ENCODE results near the gene GRIK3. TPM values are rescaled to one million over a fixed set of nuclear protein-coding genes. Genes with fewer than 3 reads are reported as not detected.

The GRIK3 gene
- polyA plus RNA-seq, 6 donors from 2014 or later, result 0.16 TPM; not detected in 5

GRCh38 chr1:36803868-36804570 is 230.3 kb downstream of the GRIK3 start:
- no peak for ATAC-seq (ENCODE audit: low read depth in 2 of 2)
- H3K9me3 Mint-ChIP-seq, result peaks cover 0 to 4% (median 0%) of the 10 kb centered on the region in 7 donors
- no peak overlapping the region for H3K27ac Mint-ChIP-seq
- H3K36me3 Mint-ChIP-seq, result no peaks in the 10 kb centered on the region
- H3K4me1 Mint-ChIP-seq, result no peaks in the 10 kb centered on the region
- no peak overlapping the region for H3K4me3 Mint-ChIP-seq
- no peak for DNase-seq
- H3K27me3 Mint-ChIP-seq, result peaks cover 6 to 10% (median 7%) of the 10 kb centered on the region in 3 donors

- ATAC-seq (ENCODE audit: low read depth in 2 of 2), result no peak
- H3K27ac Mint-ChIP-seq, result no peak overlapping the region
- H3K27me3 Mint-ChIP-seq, result peaks cover 5 to 10% (median 6%) of the 10 kb centered on the region in 3 donors
- no peak overlapping the region for H3K4me3 Mint-ChIP-seq
- peaks cover 0 to 4% (median 0%) of the 10 kb centered on the region in 7 donors for H3K9me3 Mint-ChIP-seq
- no peaks in the 10 kb centered on the region for H3K36me3 Mint-ChIP-seq
- no peaks in the 10 kb centered on the region for H3K4me1 Mint-ChIP-seq
- DNase-seq, result no peak
Measured at GRCh38 chr1:36802018-36802417, 232.3 kb downstream of the GRIK3 start.

- Mint-ChIP-seq H3K27me3 (peaks cover 0 to 5% (median 2%) of the 10 kb centered on the region in 3 donors), H3K27ac (no peak overlapping the region), H3K9me3 (peaks cover 0 to 3% (median 0%) of the 10 kb centered on the region in 7 donors), H3K4me1 (no peaks in the 10 kb centered on the region), H3K36me3 (peaks cover 0 to 8% of the 10 kb centered on the region in 2 donors), H3K4me3 (no peak overlapping the region)
- ATAC-seq (ENCODE audit: low read depth in 2 of 2) (no peak), DNase-seq (no peak)
Measured at GRCh38 chr1:36797761-36798160, 236.6 kb downstream of the GRIK3 start.

GRCh38 chr1:36796733-36797132 is 237.6 kb downstream of the GRIK3 start:
- no peak overlapping the region for H3K4me3 Mint-ChIP-seq
- H3K4me1 Mint-ChIP-seq, result no peaks in the 10 kb centered on the region
- ATAC-seq (ENCODE audit: low read depth in 2 of 2), result no peak
- peaks cover 0 to 3% (median 0%) of the 10 kb centered on the region in 7 donors for H3K9me3 Mint-ChIP-seq
- H3K27ac Mint-ChIP-seq, result no peak overlapping the region
- peaks cover 3 to 5% (median 4%) of the 10 kb centered on the region in 3 donors for H3K27me3 Mint-ChIP-seq
- peaks cover 0 to 8% of the 10 kb centered on the region in 2 donors for H3K36me3 Mint-ChIP-seq
- no peak for DNase-seq

DNA sequence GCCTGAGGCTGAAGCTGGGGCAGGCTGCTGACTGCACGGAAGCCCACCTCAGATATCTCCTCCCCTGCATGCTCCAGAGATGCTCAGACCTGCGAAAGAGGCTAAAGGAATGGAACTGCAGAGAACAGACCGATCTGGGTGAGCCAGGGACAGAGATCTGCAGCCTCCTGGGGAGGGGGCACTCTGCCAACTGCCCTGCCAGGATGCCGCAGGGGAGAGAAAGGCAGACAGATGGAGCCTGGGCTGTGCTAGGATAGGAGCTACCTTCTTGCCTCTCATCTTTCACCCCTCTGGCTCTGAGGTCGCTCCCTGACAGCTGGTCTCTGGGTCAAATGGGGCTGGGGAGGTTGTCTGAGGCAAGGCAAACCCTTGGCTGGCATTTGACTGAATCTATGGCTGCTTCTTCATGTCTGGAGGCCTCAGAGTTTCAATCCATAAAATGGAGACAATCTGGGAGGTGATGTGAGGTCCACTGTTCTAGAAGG is 238.2 kb downstream of the GRIK3 start:
- no peaks in the 10 kb centered on the region for H3K4me1 Mint-ChIP-seq
- no peak for DNase-seq
- peaks cover 0 to 8% of the 10 kb centered on the region in 2 donors for H3K36me3 Mint-ChIP-seq
- no peak overlapping the region for H3K27ac Mint-ChIP-seq
- no peak for ATAC-seq (ENCODE audit: low read depth in 2 of 2)
- H3K4me3 Mint-ChIP-seq, result no peak overlapping the region
- peaks cover 0 to 3% (median 0%) of the 10 kb centered on the region in 7 donors for H3K9me3 Mint-ChIP-seq
- peaks cover 4 to 9% (median 5%) of the 10 kb centered on the region in 3 donors for H3K27me3 Mint-ChIP-seq

DNA sequence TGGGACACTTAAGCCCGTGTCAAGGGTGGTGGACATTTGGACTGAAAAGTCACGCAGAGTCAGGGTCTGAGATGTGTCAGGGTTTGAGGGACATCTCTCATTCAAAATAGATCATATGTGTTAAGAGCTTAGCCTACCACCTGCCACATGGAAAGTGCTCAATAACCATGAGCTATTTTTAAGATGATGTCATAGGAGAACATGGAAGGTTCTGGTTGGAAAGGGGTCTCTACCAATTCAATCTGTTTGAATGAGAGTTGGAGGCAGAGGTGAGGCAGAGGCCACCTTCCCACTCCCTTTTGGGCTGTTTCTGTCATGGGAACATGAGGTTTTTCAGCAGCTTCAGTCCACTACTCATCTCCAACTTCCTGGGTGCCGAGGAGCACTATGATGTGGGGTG is 239.9 kb downstream of the GRIK3 start:
- H3K36me3 Mint-ChIP-seq, result peaks cover 0 to 8% of the 10 kb centered on the region in 2 donors
- no peak for ATAC-seq (ENCODE audit: low read depth in 2 of 2)

GRCh38 chr1:36793452-36793851 is 240.9 kb downstream of the GRIK3 start:
- Mint-ChIP-seq H3K27ac (no peak overlapping the region), H3K36me3 (peaks cover 0 to 8% of the 10 kb centered on the region in 2 donors), H3K27me3 (peaks cover 6 to 20% (median 19%) of the 10 kb centered on the region in 3 donors), H3K4me1 (no peaks in the 10 kb centered on the region), H3K9me3 (peaks cover 0 to 3% (median 0%) of the 10 kb centered on the region in 7 donors), H3K4me3 (no peak overlapping the region)
- no peak for ATAC-seq (ENCODE audit: low read depth in 2 of 2)
- DNase-seq, result no peak

More for the DNA sequence above, 239.9 kb downstream of the GRIK3 start:
- peaks cover 0 to 3% (median 0%) of the 10 kb centered on the region in 7 donors for H3K9me3 Mint-ChIP-seq
- DNase-seq, result no peak
- no peaks in the 10 kb centered on the region for H3K4me1 Mint-ChIP-seq
- no peak overlapping the region for H3K4me3 Mint-ChIP-seq
- H3K27me3 Mint-ChIP-seq, result peaks cover 0 to 11% (median 10%) of the 10 kb centered on the region in 3 donors
- H3K27ac Mint-ChIP-seq, result no peak overlapping the region

DNA sequence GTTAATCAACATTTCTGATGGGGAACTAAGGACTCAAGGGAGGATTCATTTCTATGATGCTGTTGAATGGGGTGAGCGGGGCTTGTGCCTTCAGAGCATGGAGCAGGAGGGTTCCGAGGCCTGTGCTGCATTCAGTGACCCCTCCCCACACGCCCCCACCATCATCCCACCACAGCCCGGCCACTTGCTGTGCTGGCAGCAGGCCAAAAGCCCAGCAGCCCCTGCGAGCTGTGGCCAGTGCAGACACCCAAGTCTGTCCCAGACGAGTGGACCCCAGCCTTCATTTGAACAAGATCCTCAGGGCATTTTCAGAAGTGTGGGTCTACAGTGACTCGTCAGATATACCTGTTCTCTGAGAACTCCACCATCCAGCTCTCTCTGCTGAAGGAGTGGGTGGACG is 242.0 kb downstream of the GRIK3 start:
- H3K36me3 Mint-ChIP-seq, result peaks cover 0 to 8% of the 10 kb centered on the region in 2 donors
- DNase-seq, result no peak
- no peak for ATAC-seq (ENCODE audit: low read depth in 2 of 2)
- H3K9me3 Mint-ChIP-seq, result peaks cover 0 to 3% (median 0%) of the 10 kb centered on the region in 7 donors
- no peaks in the 10 kb centered on the region for H3K4me1 Mint-ChIP-seq
- peaks cover 6 to 28% (median 26%) of the 10 kb centered on the region in 3 donors for H3K27me3 Mint-ChIP-seq
- no peak overlapping the region for H3K27ac Mint-ChIP-seq
- no peak overlapping the region for H3K4me3 Mint-ChIP-seq

- Mint-ChIP-seq H3K4me1 (no peaks in the 10 kb centered on the region), H3K9me3 (peaks cover 0 to 3% (median 0%) of the 10 kb centered on the region in 7 donors), H3K27ac (no peak overlapping the region), H3K4me3 (no peak overlapping the region), H3K27me3 (peaks cover 6 to 34% (median 28%) of the 10 kb centered on the region in 3 donors), H3K36me3 (peaks cover 0 to 8% of the 10 kb centered on the region in 2 donors)
- DNase-seq (no peak), ATAC-seq (ENCODE audit: low read depth in 2 of 2) (no peak)
Measured at GRCh38 chr1:36790191-36790590, 244.1 kb downstream of the GRIK3 start.

- no peak overlapping the region for H3K4me3 Mint-ChIP-seq
- H3K4me1 Mint-ChIP-seq, result no peaks in the 10 kb centered on the region
- H3K27me3 Mint-ChIP-seq, result peaks cover 6 to 40% (median 30%) of the 10 kb centered on the region in 3 donors
- peaks cover 0 to 8% of the 10 kb centered on the region in 2 donors for H3K36me3 Mint-ChIP-seq
- no peak for ATAC-seq (ENCODE audit: low read depth in 2 of 2)
- peak overlapping the region in 1 of 6 donors; percentile 5 for H3K27ac Mint-ChIP-seq
- DNase-seq, result no peak
- H3K9me3 Mint-ChIP-seq, result peaks cover 0 to 3% (median 0%) of the 10 kb centered on the region in 7 donors
Measured at GRCh38 chr1:36789535-36789934, 244.8 kb downstream of the GRIK3 start.

GRCh38 chr1:36787312-36787913 is 246.9 kb downstream of the GRIK3 start:
- Mint-ChIP-seq H3K4me1 (no peaks in the 10 kb centered on the region), H3K27ac (no peak overlapping the region), H3K36me3 (no peaks in the 10 kb centered on the region), H3K4me3 (no peak overlapping the region), H3K9me3 (no peaks in the 10 kb centered on the region), H3K27me3 (peaks cover 11 to 58% (median 39%) of the 10 kb centered on the region in 3 donors)
- no peak for DNase-seq
- ATAC-seq (ENCODE audit: low read depth in 2 of 2), result no peak

DNA sequence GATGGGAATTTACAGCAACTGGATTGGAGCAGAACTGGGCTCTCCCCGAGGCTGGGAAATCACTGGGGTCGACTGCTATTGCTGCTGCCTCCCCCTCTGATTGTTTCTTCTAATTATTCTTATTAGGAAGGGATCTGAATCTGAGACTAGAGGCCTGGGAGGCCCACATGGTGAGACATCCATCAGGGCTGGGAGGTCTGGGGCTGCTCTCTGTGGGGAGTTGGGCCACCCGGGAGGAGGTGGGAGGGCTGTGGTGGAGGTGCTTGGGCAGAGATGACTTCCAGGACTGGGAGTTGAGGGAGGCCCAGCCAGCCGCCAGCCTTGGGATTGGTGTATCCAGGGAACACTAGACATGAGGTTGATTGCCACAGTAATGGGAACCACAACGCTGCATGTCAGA is 247.9 kb downstream of the GRIK3 start:
- Mint-ChIP-seq H3K4me1 (no peaks in the 10 kb centered on the region), H3K9me3 (peaks cover 0 to 1% (median 0%) of the 10 kb centered on the region in 7 donors), H3K36me3 (no peaks in the 10 kb centered on the region), H3K27ac (no peak overlapping the region), H3K4me3 (no peak overlapping the region), H3K27me3 (peaks cover 11 to 59% (median 35%) of the 10 kb centered on the region in 3 donors)
- DNase-seq, result no peak
- ATAC-seq (ENCODE audit: low read depth in 2 of 2), result no peak

- DNase-seq (no peak), ATAC-seq (ENCODE audit: low read depth in 2 of 2) (no peak)
- Mint-ChIP-seq H3K27ac (peak overlapping the region in 1 of 6 donors; percentile 12), H3K9me3 (peaks cover 0 to 1% (median 0%) of the 10 kb centered on the region in 7 donors), H3K27me3 (peaks cover 12 to 54% (median 27%) of the 10 kb centered on the region in 3 donors), H3K4me1 (no peaks in the 10 kb centered on the region), H3K4me3 (no peak overlapping the region), H3K36me3 (no peaks in the 10 kb centered on the region)
Measured at GRCh38 chr1:36784147-36784859, 250.0 kb downstream of the GRIK3 start.

All from naive B cell (primary cell).